Measurements from ENCODE around the gene CNTNAP2.

The CNTNAP2 gene

GRCh38 chr7:146961617-146962016, 845.0 kb downstream of the CNTNAP2 start:
- in situ Hi-C loops (cut with HindIII; ENCODE audit: low pct_unique_long_range_greater_than_20kb, low sequenced_read_pairs), result no loop called here
- DNase-seq (ENCODE audit: low read depth in 1 of 2, low spot score in 1 of 2), result peak in 1 of 2 experiments; percentile 2
- TF ChIP-seq JUND (IDR thresholded peaks at IDR 0.05; ENCODE audit: low read depth), result no peak

DNA sequence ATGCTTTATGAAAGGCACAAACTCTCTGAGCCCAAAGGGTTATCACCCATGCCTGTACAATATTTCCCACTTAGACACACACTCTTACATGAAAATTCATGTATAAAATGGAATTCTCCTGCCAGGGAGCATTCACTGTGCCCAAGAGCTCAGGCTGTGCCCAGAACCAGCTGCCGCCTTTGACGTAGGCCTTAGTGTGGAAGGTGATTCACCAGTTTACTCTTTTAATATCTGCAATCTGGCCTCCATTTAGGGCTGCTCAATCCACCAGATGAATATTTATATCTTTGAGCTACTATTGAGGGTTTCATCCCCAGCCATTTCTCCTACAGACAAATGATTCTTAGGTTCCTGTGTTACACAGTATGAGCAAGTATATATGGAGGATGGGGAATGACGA, 849.7 kb downstream of the CNTNAP2 start:
- in situ Hi-C loops (cut with HindIII; ENCODE audit: low pct_unique_long_range_greater_than_20kb, low sequenced_read_pairs), result no loop called here
- DNase-seq (ENCODE audit: low read depth in 1 of 2, low spot score in 1 of 2), result no peak
- TF ChIP-seq JUND (IDR thresholded peaks at IDR 0.05; ENCODE audit: low read depth), result no peak

DNA sequence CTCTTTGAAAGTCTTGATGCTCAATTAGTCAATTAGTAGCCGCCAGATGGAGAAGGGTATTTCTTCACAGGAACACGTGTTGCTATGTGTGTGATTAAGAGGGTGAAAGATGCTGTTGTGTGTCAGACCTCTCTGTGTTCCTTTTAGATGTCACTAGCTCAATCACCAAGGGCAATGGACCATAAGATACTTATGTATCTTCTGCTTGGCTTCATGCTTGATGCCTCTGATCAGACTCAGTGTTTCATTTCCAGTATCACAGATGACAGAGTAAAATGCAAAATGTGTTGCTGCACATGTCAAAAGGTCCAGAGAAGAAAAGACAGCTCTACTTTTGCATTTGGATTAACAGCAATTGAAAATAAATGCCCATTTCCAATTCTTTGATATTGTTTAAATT, 865.9 kb downstream of the CNTNAP2 start:
- no peak for DNase-seq (ENCODE audit: low read depth in 1 of 2, low spot score in 1 of 2)
- in situ Hi-C loops (cut with HindIII; ENCODE audit: low pct_unique_long_range_greater_than_20kb, low sequenced_read_pairs), result no loop called here
- no peak for TF ChIP-seq JUND (IDR thresholded peaks at IDR 0.05; ENCODE audit: low read depth)

DNA sequence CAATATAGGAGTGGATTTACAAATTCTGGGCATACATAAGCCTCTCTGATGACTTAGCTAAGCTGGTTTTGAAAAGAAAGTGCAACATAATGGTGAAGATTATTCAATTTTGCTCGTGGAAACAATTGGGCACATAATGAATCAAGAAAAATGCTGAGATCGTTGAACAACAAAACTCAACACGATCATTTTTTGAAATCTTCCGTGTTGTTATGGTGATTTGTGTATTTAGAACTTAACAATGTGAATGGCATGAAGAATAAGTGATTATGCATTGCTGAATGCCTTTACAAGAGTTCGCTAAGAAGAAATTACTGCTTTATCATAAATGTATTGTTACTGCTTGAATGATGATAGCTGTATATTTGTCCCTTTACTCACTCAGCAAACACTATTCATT, 875.0 kb downstream of the CNTNAP2 start:
- no peak for TF ChIP-seq JUND (IDR thresholded peaks at IDR 0.05; ENCODE audit: low read depth)

GRCh38 chr7:146993764-146994163, 877.2 kb downstream of the CNTNAP2 start:
- in situ Hi-C loops (cut with HindIII; ENCODE audit: low pct_unique_long_range_greater_than_20kb, low sequenced_read_pairs), result no loop called here
- DNase-seq (ENCODE audit: low read depth in 1 of 2, low spot score in 1 of 2), result no peak
- TF ChIP-seq JUND (IDR thresholded peaks at IDR 0.05; ENCODE audit: low read depth), result no peak

More for the DNA sequence above, 875.0 kb downstream of the CNTNAP2 start:
- in situ Hi-C loops (cut with HindIII; ENCODE audit: low pct_unique_long_range_greater_than_20kb, low sequenced_read_pairs), result no loop called here
- DNase-seq (ENCODE audit: low read depth in 1 of 2, low spot score in 1 of 2), result no peak

DNA sequence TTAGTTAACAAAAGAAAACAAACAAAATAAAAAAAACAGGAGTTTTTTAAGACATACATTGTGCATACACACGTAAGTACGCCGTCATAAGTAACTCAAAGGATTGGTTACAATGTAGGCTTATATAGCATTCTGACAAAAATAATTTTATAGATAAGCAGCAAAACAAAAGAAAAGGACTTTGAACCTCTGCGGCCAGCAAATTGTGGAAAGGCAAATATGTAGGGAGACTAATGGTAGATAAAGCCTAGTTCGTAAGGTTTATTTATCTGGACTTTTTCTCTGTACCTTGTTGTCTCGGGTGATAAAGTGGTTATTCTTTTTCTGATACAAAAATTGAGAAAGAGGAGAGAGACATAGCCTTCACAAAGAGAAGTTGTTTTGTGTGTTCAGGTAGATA, 891.9 kb downstream of the CNTNAP2 start:
- no peak for TF ChIP-seq JUND (IDR thresholded peaks at IDR 0.05; ENCODE audit: low read depth)
- DNase-seq (ENCODE audit: low read depth in 1 of 2, low spot score in 1 of 2), result no peak
- in situ Hi-C loops (cut with HindIII; ENCODE audit: low pct_unique_long_range_greater_than_20kb, low sequenced_read_pairs), result no loop called here

- in situ Hi-C loops (cut with HindIII; ENCODE audit: low pct_unique_long_range_greater_than_20kb, low sequenced_read_pairs), result no loop called here
- TF ChIP-seq JUND (IDR thresholded peaks at IDR 0.05; ENCODE audit: low read depth), result no peak
Measured at GRCh38 chr7:147012666-147013065, 896.1 kb downstream of the CNTNAP2 start.

DNA sequence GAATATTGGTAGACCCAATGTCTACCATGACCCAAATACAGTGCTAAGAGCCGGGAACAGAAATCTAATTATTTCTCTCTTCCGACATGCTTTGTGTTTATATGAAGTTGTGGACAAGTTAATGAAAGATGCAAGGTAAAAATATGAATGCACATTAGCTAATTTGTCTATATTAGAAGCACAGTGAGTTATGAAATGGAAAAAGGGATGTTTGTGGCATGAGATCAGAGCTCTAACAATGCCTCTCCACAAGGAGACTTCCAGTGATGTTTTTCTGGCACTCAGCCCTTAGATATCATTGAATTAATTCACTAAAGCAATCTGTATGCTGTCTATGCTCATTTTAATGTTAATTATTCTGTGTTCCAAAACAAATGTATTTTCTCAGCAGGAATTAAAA, 897.2 kb downstream of the CNTNAP2 start:
- no peak for DNase-seq (ENCODE audit: low read depth in 1 of 2, low spot score in 1 of 2)
- no peak for TF ChIP-seq JUND (IDR thresholded peaks at IDR 0.05; ENCODE audit: low read depth)
- in situ Hi-C loops (cut with HindIII; ENCODE audit: low pct_unique_long_range_greater_than_20kb, low sequenced_read_pairs), result no loop called here

More at GRCh38 chr7:147012666-147013065, 896.1 kb downstream of the CNTNAP2 start:
- DNase-seq (ENCODE audit: low read depth in 1 of 2, low spot score in 1 of 2), result no peak

DNA sequence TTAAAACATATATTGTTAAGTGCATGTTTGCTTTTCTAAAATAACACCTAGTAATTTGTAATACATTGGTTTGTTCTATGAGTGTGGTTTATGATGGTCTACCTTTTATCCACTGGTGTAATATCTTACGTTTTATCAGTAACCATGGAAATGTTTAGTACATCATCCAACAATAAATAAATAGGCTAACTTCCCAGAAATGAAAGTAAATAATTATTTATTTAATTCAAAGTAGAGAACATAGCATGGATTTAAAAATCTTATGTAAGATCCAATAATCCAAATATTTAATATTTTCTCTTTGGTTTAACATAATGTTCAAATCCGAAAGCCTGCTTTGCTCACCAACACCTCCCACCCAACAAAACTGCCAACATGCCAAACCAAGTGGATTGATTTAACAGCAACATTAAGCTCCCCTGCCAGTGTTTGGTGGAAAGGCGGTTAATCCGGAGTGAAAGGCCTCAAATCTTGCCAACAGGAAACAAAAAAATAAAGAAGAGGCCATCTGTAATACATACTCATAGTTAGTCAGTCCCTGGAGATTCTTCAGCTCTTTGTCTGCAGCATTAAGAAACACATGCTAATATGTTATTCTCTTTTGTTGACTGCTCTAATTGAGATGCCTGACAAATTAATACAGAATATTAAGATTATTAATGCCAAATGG, 897.8 kb downstream of the CNTNAP2 start:
- no peak for TF ChIP-seq JUND (IDR thresholded peaks at IDR 0.05; ENCODE audit: low read depth)
- in situ Hi-C loops (cut with HindIII; ENCODE audit: low pct_unique_long_range_greater_than_20kb, low sequenced_read_pairs), result no loop called here
- no peak for DNase-seq (ENCODE audit: low read depth in 1 of 2, low spot score in 1 of 2)

GRCh38 chr7:147015999-147016398, 899.4 kb downstream of the CNTNAP2 start:
- no peak for DNase-seq (ENCODE audit: low read depth in 1 of 2, low spot score in 1 of 2)
- TF ChIP-seq JUND (IDR thresholded peaks at IDR 0.05; ENCODE audit: low read depth), result no peak
- in situ Hi-C loops (cut with HindIII; ENCODE audit: low pct_unique_long_range_greater_than_20kb, low sequenced_read_pairs), result no loop called here

DNA sequence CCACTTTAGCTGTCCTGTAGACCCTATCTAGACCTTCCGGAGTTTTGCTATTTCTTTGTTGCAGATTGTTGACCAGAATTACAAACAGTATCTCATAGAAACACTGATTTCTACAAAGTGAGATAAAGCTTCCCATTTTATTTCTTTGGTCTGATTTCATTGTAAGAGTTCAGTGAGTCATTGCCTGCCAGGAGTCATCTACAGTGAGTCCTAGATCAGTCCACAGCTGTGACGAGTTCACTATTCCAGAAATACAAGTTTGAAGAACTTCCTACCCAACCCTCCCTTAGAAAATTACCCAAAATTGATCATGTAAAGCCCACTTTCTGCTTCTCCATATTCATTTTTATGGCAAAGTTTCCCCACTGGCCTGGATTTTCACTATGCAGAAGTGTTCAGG, 905.5 kb downstream of the CNTNAP2 start:
- TF ChIP-seq JUND (IDR thresholded peaks at IDR 0.05; ENCODE audit: low read depth), result no peak
- no peak for DNase-seq (ENCODE audit: low read depth in 1 of 2, low spot score in 1 of 2)
- in situ Hi-C loops (cut with HindIII; ENCODE audit: low pct_unique_long_range_greater_than_20kb, low sequenced_read_pairs), result no loop called here

DNA sequence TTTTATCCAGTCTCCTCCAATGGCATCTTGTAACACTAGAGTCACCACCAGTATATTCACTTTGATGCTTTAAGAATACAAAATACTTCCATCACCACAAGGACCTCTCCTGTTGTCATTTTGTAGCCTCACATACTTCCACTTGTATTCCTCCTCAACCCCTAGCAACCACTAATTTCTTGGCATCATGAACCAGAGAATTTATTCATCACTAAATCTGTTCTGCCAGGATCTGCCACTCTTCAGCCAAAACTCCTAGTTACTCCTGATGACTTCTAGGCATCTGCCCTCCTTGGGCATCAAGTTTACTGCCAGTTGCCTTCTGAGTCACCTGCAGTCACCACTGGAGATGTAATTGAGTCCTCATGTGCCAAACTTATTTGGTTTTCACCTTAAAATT, 906.8 kb downstream of the CNTNAP2 start:
- in situ Hi-C loops (cut with HindIII; ENCODE audit: low pct_unique_long_range_greater_than_20kb, low sequenced_read_pairs), result no loop called here
- TF ChIP-seq JUND (IDR thresholded peaks at IDR 0.05; ENCODE audit: low read depth), result no peak
- no peak for DNase-seq (ENCODE audit: low read depth in 1 of 2, low spot score in 1 of 2)

DNA sequence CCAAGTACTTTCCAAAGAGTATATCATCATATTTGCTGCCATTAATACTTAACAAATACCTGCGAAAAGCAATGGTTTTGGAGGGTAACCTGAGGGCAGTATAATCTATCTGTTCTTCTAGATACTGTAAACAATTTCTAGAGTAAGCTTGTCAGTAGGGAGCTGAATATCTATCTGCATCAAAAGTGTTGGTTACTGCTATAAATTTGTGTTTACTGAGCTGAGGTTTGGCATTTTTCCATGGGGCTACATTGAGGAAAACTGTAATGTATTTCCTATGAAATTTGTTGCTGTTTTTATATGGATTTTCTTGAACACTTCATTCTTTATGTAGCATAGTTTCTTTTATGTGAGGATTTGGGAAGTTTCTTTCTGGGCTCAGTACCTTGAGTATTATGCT, 913.4 kb downstream of the CNTNAP2 start:
- DNase-seq (ENCODE audit: low read depth in 1 of 2, low spot score in 1 of 2), result no peak
- in situ Hi-C loops (cut with HindIII; ENCODE audit: low pct_unique_long_range_greater_than_20kb, low sequenced_read_pairs), result no loop called here
- TF ChIP-seq JUND (IDR thresholded peaks at IDR 0.05; ENCODE audit: low read depth), result no peak

DNA sequence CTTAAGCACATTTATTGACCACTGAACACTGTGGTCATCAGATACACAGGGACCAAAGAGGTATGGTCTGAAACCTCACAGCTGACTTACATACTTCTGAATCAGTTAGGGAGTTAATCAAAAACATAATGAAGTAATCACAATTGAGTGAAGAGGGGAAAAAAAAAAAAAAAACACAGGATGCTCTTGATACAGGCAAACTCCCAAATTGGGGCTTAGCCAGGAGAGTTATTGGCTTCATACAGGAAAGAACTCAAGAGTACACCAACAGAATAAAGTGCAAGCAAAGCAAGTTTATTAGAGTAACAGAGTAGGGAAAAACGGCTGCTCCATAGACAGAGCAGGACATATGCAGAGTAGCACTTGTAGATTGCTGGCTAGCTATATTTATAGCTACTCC, 917.0 kb downstream of the CNTNAP2 start:
- in situ Hi-C loops (cut with HindIII; ENCODE audit: low pct_unique_long_range_greater_than_20kb, low sequenced_read_pairs), result no loop called here
- DNase-seq (ENCODE audit: low read depth in 1 of 2, low spot score in 1 of 2), result no peak
- TF ChIP-seq JUND (IDR thresholded peaks at IDR 0.05; ENCODE audit: low read depth), result no peak

Data from T47D (cell line).